K562 (cell line): ENCODE data around the gene PHF19.

Source experiments
- KDM1A ChIP-seq, 2 experiments: fragments of 450-650 bp; IDR thresholded peaks; 2 replicates each; pipeline ENCODE4 v1.6.1; 2016; ENCODE audit warnings: mild to moderate bottlenecking in 2 of 2
- MECOM ChIP-seq: fragments of 250-450 bp; sonication (Bioruptor Pico); IDR thresholded peaks from 2 replicates; pipeline ENCODE4 v1.8.0; 2022; ENCODE audit warnings: inconsistent platforms
- TARDBP ChIP-seq: fragments of 450-650 bp; IDR thresholded peaks from 2 replicates; pipeline ENCODE4 v1.6.1; 2016

GRCh38 chr9:120912958-120913646 is 36.1 kb upstream of the PHF19 start:
- no peak for TF ChIP-seq MECOM (CRISPR knock-in tag)
- no peak for TF ChIP-seq TARDBP
- no peak for TF ChIP-seq KDM1A (IDR thresholded peaks at IDR 0.05)
